PC-3 (cell line): ENCODE results near the gene GRID2IP.

Experiments used
- EZH2 ChIP-seq: fragments of 300-600 bp; sonication (generic); IDR thresholded peaks from one replicate; pipeline ENCODE4 v1.6.1; 2017; ENCODE audit warnings: antibody characterized with exemption, mild to moderate bottlenecking, low read length; ENCODE audit not compliant: unreplicated experiment
- TF ChIP-seq, protein P1 (sequence below): fragments of 300-600 bp; sonication (generic); conservative IDR thresholded peaks from 2 replicates; pipeline ENCODE4 v1.5.1; 2017; ENCODE audit warnings: antibody characterized with exemption, low read depth, mild to moderate bottlenecking, low read length

DNA sequence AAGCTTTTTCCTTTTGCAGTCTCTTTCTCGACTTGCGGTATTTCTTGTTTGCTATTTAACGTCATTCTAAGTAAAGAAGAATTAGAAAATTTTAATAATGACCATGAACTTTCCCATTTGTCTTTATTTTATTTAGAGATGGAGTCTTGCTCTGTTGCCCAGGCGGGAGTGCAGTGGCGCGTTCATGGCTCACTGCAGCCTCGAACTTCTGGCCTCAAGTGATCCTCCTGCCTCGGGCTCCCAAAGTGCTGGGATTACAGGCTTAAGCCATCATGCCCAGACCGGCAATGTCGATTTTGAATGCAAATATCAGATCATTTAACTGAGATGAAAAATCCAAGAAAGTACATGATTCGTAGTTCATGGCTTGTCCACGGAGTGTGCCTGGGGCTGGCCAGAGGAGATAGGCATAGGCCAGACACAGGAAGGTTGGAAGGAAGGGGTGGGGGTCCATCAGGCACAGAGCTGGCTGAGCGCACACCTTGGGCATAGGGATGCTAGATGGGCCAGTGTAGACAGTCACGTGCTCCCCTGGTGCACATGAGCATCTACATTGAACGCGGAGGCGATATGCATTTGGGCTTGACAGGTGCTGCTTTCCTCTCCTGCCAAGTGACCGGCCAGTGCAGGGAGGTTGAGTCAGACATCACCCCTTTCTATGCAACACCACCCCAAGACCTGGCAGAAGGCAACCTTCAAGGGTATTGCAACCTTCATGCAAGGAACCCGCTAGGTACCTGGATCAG is 64.7 kb downstream of the GRID2IP start:
- TF ChIP-seq, protein P1, sequence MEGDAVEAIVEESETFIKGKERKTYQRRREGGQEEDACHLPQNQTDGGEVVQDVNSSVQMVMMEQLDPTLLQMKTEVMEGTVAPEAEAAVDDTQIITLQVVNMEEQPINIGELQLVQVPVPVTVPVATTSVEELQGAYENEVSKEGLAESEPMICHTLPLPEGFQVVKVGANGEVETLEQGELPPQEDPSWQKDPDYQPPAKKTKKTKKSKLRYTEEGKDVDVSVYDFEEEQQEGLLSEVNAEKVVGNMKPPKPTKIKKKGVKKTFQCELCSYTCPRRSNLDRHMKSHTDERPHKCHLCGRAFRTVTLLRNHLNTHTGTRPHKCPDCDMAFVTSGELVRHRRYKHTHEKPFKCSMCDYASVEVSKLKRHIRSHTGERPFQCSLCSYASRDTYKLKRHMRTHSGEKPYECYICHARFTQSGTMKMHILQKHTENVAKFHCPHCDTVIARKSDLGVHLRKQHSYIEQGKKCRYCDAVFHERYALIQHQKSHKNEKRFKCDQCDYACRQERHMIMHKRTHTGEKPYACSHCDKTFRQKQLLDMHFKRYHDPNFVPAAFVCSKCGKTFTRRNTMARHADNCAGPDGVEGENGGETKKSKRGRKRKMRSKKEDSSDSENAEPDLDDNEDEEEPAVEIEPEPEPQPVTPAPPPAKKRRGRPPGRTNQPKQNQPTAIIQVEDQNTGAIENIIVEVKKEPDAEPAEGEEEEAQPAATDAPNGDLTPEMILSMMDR: no peak
- no peak for TF ChIP-seq EZH2
